ENCODE results near the gene MIR17HG.

GRCh38 chr13:91375116-91375729, 27.7 kb downstream of the MIR17HG start:
- TF ChIP-seq, protein P1, sequence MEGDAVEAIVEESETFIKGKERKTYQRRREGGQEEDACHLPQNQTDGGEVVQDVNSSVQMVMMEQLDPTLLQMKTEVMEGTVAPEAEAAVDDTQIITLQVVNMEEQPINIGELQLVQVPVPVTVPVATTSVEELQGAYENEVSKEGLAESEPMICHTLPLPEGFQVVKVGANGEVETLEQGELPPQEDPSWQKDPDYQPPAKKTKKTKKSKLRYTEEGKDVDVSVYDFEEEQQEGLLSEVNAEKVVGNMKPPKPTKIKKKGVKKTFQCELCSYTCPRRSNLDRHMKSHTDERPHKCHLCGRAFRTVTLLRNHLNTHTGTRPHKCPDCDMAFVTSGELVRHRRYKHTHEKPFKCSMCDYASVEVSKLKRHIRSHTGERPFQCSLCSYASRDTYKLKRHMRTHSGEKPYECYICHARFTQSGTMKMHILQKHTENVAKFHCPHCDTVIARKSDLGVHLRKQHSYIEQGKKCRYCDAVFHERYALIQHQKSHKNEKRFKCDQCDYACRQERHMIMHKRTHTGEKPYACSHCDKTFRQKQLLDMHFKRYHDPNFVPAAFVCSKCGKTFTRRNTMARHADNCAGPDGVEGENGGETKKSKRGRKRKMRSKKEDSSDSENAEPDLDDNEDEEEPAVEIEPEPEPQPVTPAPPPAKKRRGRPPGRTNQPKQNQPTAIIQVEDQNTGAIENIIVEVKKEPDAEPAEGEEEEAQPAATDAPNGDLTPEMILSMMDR (IDR thresholded peaks at IDR 0.05): peak; percentile 66
- TF ChIP-seq TEAD4 (IDR thresholded peaks at IDR 0.05; ENCODE audit: borderline replicate concordance, insufficient read depth) (no peak), SMC3 (IDR thresholded peaks at IDR 0.05; ENCODE audit: low read depth, low read length) (peak; percentile 31; the same call in 1 of the 2 replicates), GABPA (IDR thresholded peaks at IDR 0.05; ENCODE audit: low read depth) (no peak)

Data from SK-N-SH (cell line).